Nephron progenitor cell (in vitro differentiated cells): ENCODE results near the gene G6PC3.
A peak's percentile ranks its signal among the peaks of the same experiment; 100 is the strongest.

Experiments used
- DNase-seq: peaks from one replicate; pipeline ENCODE4 v3.0.0; 2021
- H3K27ac Mint-ChIP-seq: 2 replicates; pipeline ENCODE4 v1.8.0; 2021; ENCODE audit warnings: mild to moderate bottlenecking, moderate library complexity, mixed read lengths
- H3K27me3 Mint-ChIP-seq: 2 replicates; pipeline ENCODE4 v1.8.0; 2021; ENCODE audit warnings: mild to moderate bottlenecking, low read depth, mixed read lengths; ENCODE audit not compliant: poor library complexity
- H3K36me3 Mint-ChIP-seq: 2 replicates; pipeline ENCODE4 v1.8.0; 2021; ENCODE audit warnings: low read depth, mixed read lengths
- H3K4me1 Mint-ChIP-seq: 2 replicates; pipeline ENCODE4 v1.8.0; 2021; ENCODE audit warnings: mixed read lengths
- H3K4me3 Mint-ChIP-seq: 2 replicates; pipeline ENCODE4 v1.8.0; 2021; ENCODE audit warnings: mild to moderate bottlenecking, moderate library complexity, mixed read lengths
- H3K9me3 Mint-ChIP-seq: 2 replicates; pipeline ENCODE4 v1.8.0; 2021; ENCODE audit warnings: mild to moderate bottlenecking, moderate library complexity, mixed read lengths
- CTCF ChIP-seq: fragments of 200-600 bp; sonication (generic); IDR thresholded peaks from 2 replicates; pipeline ENCODE4 v1.5.0; 2021; ENCODE audit warnings: antibody characterized with exemption

Gene G6PC3

DNA sequence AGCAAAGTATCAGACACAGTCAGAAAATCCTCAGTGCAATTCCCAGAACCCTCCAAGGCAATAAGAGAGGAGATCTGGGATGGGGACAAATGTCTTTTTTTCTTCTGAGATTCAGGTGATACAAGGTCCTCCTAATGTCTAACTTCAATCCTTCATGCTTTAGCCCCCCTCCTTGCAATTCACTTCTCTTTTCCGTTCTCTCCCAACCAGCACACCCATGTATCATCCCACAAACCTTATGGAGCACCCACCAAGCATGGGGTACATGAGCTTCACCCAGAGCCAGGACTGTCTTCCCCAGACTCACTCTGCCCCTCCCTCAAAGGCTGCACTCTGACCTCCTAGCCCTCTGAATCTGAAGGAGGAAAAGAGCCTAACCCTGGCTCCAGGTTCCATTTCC is 42.8 kb downstream of the G6PC3 start:
- Mint-ChIP-seq H3K9me3 (no peaks in the 10 kb centered on the region), H3K36me3 (peaks cover 9% of the 10 kb centered on the region), H3K27me3 (peaks cover 4% of the 10 kb centered on the region), H3K4me1 (peaks cover 57% of the 10 kb centered on the region), H3K27ac (no peak overlapping the region), H3K4me3 (no peak overlapping the region)
- DNase-seq: no peak
- TF ChIP-seq CTCF: no peak

DNA sequence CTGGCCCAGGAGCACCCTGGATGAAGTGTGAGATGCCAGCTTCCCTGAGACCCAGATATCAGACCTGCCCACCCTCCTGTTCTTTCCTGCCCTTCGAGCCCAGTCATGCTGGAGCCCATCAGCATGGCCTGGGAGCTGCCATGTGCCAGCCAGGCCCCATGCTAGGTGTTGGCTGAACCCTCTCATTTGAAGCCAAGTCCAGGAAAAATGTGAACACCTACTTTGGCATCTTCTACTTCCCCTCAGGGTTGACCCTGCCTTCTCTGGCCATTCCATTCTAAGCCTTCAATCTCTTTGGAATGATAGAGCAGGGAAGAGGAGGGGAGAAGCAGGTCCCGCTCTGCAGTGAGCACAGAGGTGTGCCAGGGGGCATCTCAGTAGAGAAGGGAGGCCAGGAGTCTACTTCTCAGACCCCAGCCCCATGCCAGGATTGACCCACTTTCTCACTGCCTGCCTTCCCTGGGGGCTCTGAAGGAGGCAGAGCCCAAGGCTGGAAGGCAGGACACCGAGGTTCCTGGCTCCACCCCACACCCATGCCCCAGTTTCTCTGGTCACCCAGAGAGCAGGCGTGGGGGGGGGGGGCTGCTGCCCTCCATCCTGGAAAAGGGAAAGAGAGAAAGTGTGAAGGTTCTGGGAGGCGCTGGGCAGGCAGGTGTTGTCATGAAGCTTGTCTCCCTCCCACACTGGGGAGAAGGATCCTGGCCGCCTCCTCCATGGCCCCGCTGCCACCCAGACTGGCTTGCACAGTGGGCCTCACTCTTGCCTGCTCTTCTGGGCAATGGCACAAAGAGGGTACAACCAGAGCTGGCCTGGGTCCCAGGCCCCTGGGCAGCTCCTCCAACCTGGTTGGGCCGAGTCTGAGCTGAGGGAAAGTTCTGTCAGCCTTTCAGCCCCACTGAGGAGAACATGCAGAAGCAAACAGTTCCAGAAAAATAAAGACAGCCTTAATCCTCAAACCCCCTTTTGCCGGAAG is 43.6 kb downstream of the G6PC3 start:
- DNase-seq: no peak
- Mint-ChIP-seq H3K27me3 (peaks cover 4% of the 10 kb centered on the region), H3K36me3 (peaks cover 9% of the 10 kb centered on the region), H3K4me3 (no peak overlapping the region), H3K27ac (no peak overlapping the region), H3K4me1 (peaks cover 57% of the 10 kb centered on the region), H3K9me3 (no peaks in the 10 kb centered on the region)
- TF ChIP-seq CTCF: no peak

DNA sequence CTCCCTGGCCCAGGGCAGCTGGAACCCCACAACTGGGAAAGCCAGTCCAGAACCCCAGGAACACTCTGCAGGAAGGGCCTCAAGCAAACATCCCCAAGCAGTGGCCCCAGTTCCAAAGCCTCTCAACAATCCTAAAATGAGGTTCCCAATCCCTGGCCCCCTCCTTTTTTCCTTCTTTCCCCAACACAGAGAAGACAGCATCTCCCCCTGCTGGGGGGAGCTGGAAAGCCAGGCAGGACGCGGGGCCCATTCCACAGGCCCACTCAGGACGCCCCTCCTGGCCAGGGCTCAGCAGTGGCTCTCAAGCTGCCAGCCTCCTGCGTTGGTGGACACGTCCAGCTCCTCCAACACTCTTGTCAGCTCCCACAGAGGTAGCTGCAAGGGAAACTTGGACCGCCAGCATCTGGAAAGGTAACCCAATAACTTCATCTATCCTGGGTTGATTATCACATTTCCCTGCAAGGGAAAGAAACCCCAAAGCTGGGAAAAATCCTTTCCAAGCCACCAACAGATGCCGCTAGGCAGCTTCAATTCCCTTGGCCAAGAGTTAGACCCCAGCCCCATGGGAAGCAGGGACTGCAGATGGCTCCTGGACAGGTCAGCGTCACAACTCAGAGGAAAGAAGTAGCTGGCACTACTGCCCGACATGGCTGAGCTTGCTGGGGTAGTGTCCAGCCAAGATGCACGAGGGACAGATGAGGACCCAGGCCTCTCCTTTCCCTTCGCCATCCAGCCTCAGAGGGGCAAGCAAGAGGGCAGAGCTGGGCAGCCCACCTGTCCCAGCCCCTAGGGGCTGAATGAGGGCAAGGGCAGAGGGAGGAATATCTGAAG is 45.3 kb downstream of the G6PC3 start:
- TF ChIP-seq CTCF: peak; percentile 67
- DNase-seq: peak; percentile 62
- Mint-ChIP-seq H3K4me3 (no peak overlapping the region), H3K27ac (no peak overlapping the region), H3K9me3 (no peaks in the 10 kb centered on the region), H3K27me3 (peaks cover 4% of the 10 kb centered on the region), H3K36me3 (peaks cover 9% of the 10 kb centered on the region), H3K4me1 (peaks cover 70% of the 10 kb centered on the region)

DNA sequence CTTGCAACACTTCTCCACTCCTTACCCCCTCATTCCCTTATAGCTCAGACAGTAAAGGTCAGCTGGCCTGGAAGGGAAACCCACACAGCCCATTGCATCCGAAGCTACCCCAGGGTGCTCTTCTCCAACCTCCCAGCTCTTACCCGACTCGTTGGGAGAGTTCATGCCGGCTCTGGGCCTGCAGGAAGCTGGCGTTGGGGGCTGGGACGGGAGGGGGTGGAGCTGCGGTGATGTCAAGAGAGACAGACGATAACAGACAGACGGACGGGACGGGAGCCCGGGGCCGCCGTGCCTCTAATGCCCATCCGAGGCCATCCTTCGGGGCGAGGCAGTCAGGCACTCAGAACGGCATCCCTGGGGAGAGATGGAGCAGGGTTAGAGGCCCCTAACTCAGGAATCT is 46.8 kb downstream of the G6PC3 start:
- H3K36me3 Mint-ChIP-seq: peaks cover 9% of the 10 kb centered on the region
- no peak for TF ChIP-seq CTCF
- peaks cover 71% of the 10 kb centered on the region for H3K4me1 Mint-ChIP-seq
- DNase-seq: no peak
- no peak overlapping the region for H3K4me3 Mint-ChIP-seq
- no peak overlapping the region for H3K27ac Mint-ChIP-seq
- no peaks in the 10 kb centered on the region for H3K9me3 Mint-ChIP-seq
- peaks cover 11% of the 10 kb centered on the region for H3K27me3 Mint-ChIP-seq

GRCh38 chr17:44118427-44119050 is 48.0 kb downstream of the G6PC3 start:
- peaks cover 9% of the 10 kb centered on the region for H3K36me3 Mint-ChIP-seq
- DNase-seq: no peak
- H3K27me3 Mint-ChIP-seq: peaks cover 12% of the 10 kb centered on the region
- H3K27ac Mint-ChIP-seq: no peak overlapping the region
- no peak for TF ChIP-seq CTCF
- peaks cover 63% of the 10 kb centered on the region for H3K4me1 Mint-ChIP-seq
- H3K9me3 Mint-ChIP-seq: no peaks in the 10 kb centered on the region
- no peak overlapping the region for H3K4me3 Mint-ChIP-seq
